ENCODE results near the gene GTSF1L.
"Not testable (repeated sequence)": the region's sequence is repeated elsewhere in the genome, so short reads cannot be mapped to it uniquely, and the experiment has no call there.

Gene GTSF1L

DNA sequence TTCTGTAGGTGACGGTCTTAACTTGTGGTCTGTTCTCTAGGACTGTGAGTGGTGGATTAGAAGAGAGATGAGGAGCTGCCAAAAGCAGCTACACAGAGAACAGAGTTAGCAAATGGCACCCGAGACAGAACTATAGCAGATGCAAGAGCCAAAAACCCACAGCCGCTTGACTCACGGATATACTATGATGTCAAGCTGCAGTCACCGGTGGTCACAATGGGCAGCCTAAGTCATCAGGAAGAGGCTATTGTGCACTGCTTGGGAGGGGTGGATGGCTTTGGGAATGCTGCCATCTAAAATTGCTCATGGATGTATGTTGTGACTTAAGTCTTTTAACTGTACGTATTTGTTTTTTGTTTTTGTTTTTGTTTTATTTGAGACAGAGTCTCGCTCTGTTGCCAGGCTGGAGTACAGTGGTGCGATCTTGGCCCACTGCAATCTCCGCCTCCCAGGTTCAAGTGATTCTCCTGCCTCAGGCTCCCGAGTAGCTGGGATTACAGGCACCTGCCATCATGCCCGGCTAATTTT is at the start of gene GTSF1L:
Gene GTSF1L (minus strand): TSS at position 192 of the 528 bp plus-strand sequence. CDS start 308 bp downstream, outside the sequence.
- no peak for DNase-seq (ENCODE audit: low read depth in 1 of 2, low spot score in 1 of 2)

DNA sequence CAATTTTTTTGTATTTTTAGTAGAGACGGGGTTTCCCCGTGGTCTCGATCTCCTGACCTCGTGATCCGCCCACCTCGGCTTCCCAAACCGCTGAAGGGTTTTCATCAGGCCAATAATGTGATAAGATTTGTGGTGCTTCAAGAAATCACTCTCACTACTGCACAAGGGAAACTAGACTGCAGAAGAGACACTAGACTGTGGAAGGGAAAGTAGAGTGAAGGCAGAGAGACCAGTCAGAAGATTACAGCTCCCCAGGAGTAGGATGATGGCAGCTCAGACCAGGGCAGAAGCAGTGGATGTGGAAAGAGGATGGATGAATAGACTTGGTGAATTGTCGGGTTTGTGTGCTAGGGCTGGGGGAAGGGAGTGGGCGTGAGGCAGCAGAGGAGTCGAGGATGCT is 48.0 kb upstream of the GTSF1L start:
- no peak for DNase-seq (ENCODE audit: low read depth in 1 of 2, low spot score in 1 of 2)

DNA sequence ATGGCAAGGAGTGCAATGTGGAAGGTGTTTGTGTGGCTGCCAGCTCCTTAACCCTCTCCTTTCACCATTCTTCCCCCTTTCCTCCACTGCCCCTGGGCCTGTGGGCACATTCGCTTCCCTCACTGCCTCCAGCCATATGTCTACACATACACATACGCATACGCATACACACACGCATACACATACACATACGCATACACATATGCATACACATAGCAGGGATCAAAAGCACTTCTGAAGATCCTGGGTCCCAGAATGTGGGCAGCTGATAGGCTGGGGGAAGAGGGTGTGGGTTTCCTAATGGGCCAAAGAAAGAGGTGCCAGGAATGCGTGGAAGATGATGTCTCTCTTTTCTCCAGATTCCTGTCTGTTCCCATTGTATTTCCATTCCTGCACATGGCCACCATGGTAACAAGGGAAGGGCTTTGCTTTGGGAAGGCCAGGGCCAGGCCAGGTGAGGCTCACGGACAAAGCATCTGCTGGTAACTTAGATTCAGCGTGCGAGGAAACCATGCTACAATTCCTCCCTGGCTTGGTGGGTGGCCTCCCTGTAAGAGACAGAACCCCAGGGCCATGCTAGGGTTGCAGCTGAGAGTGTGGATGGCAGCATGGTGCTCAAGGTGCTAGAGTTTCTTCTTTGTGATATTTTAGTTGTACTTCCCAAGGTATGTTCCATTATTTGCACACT is 44.8 kb upstream of the GTSF1L start:
- DNase-seq (ENCODE audit: low read depth in 1 of 2, low spot score in 1 of 2): no peak

- no peak for DNase-seq (ENCODE audit: low read depth in 1 of 2, low spot score in 1 of 2)
Observed at GRCh38 chr20:43770342-43770741, 43.5 kb upstream of the GTSF1L start.

DNA sequence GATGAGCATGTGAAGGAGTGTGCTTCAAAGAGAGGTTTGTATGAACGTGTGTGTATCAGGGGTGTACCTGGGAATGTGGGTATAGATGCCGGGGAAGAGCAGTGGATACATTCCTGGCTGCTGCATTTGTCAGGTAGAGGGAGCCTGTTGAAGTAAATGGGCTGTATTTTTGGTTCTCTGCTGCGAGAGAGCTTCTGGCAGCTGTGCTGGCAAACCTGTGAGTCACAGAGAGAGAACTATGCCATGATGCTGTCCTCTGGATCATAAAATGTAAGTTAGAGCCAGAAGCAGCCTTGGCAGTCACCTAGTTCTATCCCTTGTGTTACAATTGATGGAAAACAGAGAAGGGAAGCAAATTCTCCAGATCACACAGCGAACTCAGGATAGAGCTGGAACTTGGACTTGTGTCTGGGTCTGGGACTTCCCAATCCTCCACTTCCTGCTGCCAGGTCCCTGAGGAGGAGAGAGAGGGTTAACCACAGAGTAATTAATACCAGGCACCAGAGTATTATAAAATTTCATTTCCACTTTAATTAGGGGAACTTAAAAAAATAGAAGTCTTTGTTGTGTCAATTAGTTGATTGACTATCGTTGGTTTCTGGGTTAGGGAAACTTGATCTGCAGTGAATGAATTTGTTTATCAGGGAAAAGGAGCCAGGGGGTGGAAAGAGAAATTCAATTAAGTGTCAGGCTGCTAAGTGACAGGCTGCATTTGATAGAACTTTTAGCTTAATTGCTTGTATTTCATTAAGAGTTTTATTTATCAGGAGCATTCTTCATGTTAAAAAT is 41.1 kb upstream of the GTSF1L start:
- DNase-seq (ENCODE audit: low read depth in 1 of 2, low spot score in 1 of 2): no peak

GRCh38 chr20:43766917-43767316 is 40.1 kb upstream of the GTSF1L start:
- DNase-seq (ENCODE audit: low read depth in 1 of 2, low spot score in 1 of 2): no peak

DNA sequence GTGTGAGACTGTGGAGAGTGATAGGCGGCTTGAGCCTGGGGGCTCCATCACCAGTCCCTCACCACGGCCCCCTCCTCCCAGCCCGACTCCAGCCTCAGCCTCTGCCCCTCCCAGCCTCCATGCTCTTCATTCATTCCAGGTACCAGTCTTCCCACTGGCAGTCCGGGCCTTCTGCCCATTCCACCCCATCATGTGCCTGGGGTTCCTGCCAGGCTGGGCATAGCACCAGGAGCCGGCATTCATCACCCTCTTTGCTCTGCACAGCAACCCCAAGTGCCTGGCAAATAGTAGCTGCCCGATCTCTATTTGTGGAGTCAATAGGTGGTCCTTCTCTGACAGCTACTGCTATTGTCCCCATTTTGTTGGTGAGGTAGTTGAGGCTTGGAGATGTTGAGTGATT is 39.6 kb upstream of the GTSF1L start:
- DNase-seq (ENCODE audit: low read depth in 1 of 2, low spot score in 1 of 2): no peak

GRCh38 chr20:43765916-43766315 is 39.1 kb upstream of the GTSF1L start:
- no peak for DNase-seq (ENCODE audit: low read depth in 1 of 2, low spot score in 1 of 2)

- DNase-seq (ENCODE audit: low read depth in 1 of 2, low spot score in 1 of 2): no peak
Observed at GRCh38 chr20:43762911-43763310, 36.1 kb upstream of the GTSF1L start.

DNA sequence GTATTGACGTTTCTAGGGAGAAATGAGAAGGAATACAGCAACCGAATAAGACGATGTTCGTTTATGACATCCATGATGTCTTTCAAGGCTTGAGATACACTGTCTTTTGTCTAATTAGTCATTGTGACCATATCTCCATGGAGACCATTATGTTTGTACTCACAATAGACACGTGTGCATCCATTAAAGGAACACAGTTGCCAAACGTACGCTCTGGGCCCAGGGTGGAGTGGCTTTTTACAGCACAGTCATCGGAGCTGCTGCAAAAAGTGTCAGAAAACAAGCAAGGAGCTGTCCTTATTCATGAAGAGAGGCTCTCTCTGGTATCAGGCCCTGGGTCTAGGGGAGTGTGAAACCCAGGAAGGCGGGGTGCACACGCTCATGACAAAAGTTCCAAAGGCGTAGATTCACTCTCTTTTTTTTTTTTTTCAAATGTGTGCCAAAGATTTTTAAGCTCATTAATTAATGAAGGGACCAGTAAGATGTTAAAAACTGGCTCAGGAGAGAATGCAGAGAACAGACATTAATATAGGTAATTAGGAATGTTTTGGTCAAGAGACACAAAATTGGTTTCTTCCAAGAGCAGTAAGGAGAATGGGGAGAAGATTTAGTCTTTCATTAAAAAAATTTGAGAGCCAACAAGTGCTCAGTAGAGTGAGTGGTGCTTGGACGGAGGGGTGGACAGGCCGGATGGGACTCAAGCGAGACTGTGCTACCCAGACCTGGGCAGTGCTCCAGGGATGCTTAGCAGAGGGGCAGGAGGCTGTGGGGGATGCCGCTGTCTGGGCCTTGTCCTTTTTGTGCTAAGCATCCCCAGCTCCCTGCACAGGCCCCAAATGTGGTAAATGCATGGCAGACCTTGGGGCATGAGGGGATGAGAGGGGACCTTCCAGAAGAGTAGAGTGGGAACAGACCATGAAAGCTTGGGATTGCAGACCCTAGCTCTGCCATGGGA is 34.9 kb upstream of the GTSF1L start:
- DNase-seq (ENCODE audit: low read depth in 1 of 2, low spot score in 1 of 2): no peak

GRCh38 chr20:43757888-43758287 is 31.1 kb upstream of the GTSF1L start:
- not testable (repeated sequence) for DNase-seq (ENCODE audit: low read depth in 1 of 2, low spot score in 1 of 2)

DNA sequence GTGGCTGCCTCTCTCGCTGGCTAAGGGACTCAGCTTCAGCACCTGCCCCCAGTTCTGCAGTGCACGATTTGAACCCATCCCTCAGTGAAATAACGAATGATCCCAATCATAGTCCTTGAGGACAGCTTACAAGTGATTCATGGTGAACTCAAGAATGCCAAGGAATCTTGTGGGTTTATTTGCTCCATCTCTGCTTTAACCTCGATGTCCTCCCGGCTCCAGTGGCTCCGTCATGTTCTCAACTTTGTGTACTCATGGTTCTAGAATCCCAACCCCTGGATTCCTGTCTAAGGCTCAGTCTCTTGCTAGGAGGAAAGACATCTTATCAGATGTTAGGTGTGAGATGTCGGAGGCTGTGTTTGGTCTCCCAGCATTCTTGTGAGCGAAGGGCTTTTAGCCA is 29.0 kb upstream of the GTSF1L start:
- no peak for DNase-seq (ENCODE audit: low read depth in 1 of 2, low spot score in 1 of 2)

GRCh38 chr20:43755390-43755789 is 28.6 kb upstream of the GTSF1L start:
- no peak for DNase-seq (ENCODE audit: low read depth in 1 of 2, low spot score in 1 of 2)

DNA sequence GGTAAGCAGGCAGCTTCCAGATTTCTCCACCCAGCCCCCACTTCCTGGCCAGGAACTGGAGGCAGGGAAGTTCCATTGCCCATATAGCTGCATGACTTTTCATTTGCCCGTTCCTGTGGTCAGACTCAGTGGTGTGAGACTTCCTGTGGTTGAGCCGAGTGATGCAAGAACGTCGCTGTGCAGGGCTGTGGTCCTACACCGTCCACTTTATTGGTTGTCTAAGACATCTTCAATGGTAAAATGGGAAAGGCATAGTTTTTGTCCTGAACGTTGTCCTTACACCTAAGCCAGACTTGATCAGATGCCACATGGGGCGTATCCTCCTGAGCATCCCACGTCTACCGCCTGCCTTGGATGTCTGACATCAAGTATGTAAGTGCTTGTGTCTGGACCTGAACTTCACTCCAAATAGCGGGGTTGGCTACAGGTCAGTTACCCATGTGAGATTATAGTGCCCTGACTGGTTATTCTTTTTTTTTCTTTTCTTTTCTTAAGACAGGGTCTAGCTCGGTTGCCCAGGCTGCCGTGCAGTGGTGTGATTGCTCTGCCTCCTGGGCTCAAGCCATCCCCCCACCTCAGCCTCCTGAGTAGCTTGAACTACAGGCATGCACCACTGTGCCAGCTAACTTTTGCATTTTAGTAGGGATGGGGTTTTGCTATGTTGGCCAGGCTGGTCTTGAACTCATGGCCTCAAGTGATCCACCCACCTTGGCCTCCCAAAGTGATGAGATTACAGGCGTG is 25.9 kb upstream of the GTSF1L start:
- DNase-seq (ENCODE audit: low read depth in 1 of 2, low spot score in 1 of 2): no peak

- no peak for DNase-seq (ENCODE audit: low read depth in 1 of 2, low spot score in 1 of 2)
Observed at GRCh38 chr20:43752051-43752360, 25.2 kb upstream of the GTSF1L start.

DNA sequence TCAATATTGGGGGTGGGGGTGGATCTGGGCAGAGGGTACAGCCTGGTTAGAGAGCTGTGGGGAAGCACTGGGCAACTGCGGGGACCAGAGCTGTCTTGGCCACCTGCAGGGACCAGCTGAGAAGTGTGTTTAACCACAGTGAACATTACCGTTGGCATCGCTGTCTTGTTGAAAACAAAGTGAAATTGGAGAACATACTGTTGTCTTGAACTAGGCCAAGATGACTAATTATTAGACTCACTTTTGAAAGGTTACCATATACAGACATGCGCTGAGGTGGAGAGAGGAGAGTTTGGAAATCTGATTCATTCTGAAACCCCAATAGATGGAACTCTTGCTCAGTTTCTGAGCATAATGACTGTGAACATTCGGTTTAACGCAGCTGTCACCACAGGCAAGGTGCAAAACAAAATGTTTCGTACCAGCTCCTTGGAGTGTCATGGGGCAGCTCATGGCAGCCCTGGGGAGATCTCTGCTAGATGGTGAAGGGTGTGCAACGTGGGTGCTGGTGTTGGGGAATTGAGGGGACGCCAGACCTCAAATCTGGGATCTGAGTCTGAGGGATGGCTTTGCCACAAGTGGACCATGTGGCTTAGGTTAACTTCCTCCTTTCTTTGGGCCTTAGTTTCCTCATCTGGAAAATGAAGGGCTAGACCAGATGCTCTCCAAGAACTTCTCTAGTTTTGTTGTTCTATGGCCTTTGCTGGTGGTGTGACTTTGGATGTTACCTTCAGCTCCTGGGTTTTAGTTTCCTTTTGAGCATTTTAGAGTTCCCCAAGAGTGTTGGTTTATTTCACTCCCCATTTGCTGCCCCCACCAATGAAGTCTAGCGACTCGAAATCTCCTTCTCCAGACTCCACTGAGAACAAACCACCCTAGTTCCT is 24.6 kb upstream of the GTSF1L start:
- DNase-seq (ENCODE audit: low read depth in 1 of 2, low spot score in 1 of 2): peak in 1 of 2 donors; percentile 32

DNA sequence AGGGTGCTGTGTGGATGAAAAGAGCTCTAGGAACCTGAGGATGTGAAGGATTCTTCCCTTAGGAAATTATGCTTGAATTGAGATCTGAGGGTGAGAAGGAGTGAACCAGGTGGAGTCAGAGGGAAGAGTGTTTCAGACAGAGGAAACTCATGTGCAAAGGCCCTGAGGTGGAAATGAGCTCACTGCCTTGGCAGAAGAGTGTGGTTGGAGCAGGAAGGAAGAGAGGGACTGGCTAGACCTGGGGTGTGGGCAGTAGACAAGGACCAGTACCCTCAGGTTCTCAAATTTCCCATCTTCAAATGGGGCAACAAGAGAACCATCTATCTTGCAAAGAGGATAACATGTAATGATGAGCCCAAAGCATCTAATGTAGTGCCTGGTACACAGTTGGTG is 24.0 kb upstream of the GTSF1L start:
- DNase-seq (ENCODE audit: low read depth in 1 of 2, low spot score in 1 of 2): no peak

GRCh38 chr20:43749734-43750294 is 23.0 kb upstream of the GTSF1L start:
- DNase-seq (ENCODE audit: low read depth in 1 of 2, low spot score in 1 of 2): peak; percentile 72 to 86

DNA sequence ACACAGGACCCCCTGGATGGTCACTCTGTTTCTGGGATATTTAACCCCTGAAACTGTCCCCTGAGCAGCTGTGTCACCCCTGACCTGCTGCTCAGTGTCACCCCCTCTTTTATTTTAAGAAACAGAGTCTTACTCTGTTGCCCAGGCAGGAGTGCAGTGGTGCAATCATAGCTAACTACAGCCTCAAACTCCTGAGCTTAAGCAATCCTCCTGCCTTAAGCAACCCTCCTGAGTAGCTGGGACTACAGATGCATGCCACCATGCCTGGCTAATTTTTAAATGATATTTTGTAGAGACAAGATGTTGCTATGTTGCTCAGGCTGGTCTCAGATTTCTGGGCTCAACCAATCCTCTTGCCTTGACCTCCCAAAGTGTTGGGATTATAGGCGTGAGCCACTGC is 21.5 kb upstream of the GTSF1L start:
- DNase-seq (ENCODE audit: low read depth in 1 of 2, low spot score in 1 of 2): no peak
